H9 (cell line): ENCODE data around the gene SLC2A4. TPM values are rescaled to one million over a fixed set of nuclear protein-coding genes. Genes with fewer than 3 reads are reported as not detected.

Experiments
- DNase-seq: peaks from one replicate; pipeline ENCODE4 v3.0.0-alpha.2; 2017
- H2AFZ ChIP-seq: one replicate; pipeline ENCODE4 v1.6.1; 2013; ENCODE audit warnings: mild to moderate bottlenecking, low read length, control low read depth, moderate library complexity
- H2AK5ac ChIP-seq: 2 replicates; pipeline ENCODE4 v1.6.1; 2013; ENCODE audit warnings: low read length, control low read depth, mixed read lengths; ENCODE audit not compliant: insufficient read length
- H2BK120ac ChIP-seq: one replicate; pipeline ENCODE4 v1.6.1; 2013; ENCODE audit warnings: low read depth, mild to moderate bottlenecking, low read length, control low read depth, inconsistent platforms; ENCODE audit not compliant: poor library complexity, severe bottlenecking
- H2BK12ac ChIP-seq: 2 replicates; pipeline ENCODE4 v1.6.1; 2013; ENCODE audit warnings: low read length, control low read depth, mixed read lengths, low read depth; ENCODE audit not compliant: insufficient read length
- H2BK15ac ChIP-seq: 2 replicates; pipeline ENCODE4 v1.6.1; 2013; ENCODE audit warnings: low read depth, low read length, control low read depth
- H2BK20ac ChIP-seq: one replicate; pipeline ENCODE4 v1.6.1; 2013; ENCODE audit warnings: low read depth, mild to moderate bottlenecking, low read length, control low read depth, inconsistent platforms; ENCODE audit not compliant: poor library complexity, severe bottlenecking
- H2BK5ac ChIP-seq: 2 replicates; pipeline ENCODE4 v1.6.1; 2013; ENCODE audit warnings: low read length, control low read depth, mixed read lengths; ENCODE audit not compliant: insufficient read length
- H3K14ac ChIP-seq: 2 replicates; pipeline ENCODE4 v1.6.1; 2013; ENCODE audit warnings: low read length, control low read depth; ENCODE audit not compliant: insufficient read depth
- H3K18ac ChIP-seq: 2 replicates; pipeline ENCODE4 v1.6.1; 2013; ENCODE audit warnings: low read depth, mild to moderate bottlenecking, mixed read lengths, low read length, control low read depth; ENCODE audit not compliant: insufficient read length
- H3K23ac ChIP-seq: 2 replicates; pipeline ENCODE4 v1.6.1; 2013; ENCODE audit warnings: low read length, control low read depth, mixed read lengths, low read depth; ENCODE audit not compliant: insufficient read length
- H3K23me2 ChIP-seq: 2 replicates; pipeline ENCODE4 v1.6.1; 2013; ENCODE audit warnings: low read depth, mild to moderate bottlenecking, mixed read lengths, low read length, control low read depth; ENCODE audit not compliant: insufficient read length, poor library complexity, severe bottlenecking
- H3K27ac ChIP-seq: 2 replicates; pipeline ENCODE4 v1.5.1; 2013; ENCODE audit warnings: low read length, control low read depth, mixed read lengths, low read depth; ENCODE audit not compliant: insufficient read length
- H3K27me3 ChIP-seq: 2 replicates; pipeline ENCODE4 v1.6.1; 2013; ENCODE audit warnings: low read length, control low read depth, inconsistent platforms; ENCODE audit not compliant: insufficient read depth
- H3K4ac ChIP-seq: 2 replicates; pipeline ENCODE4 v1.6.1; 2013; ENCODE audit warnings: low read depth, mild to moderate bottlenecking, control low read depth, inconsistent platforms, low read length, moderate library complexity
- H3K4me1 ChIP-seq: 2 replicates; pipeline ENCODE4 v1.6.1; 2013; ENCODE audit warnings: low read length, control low read depth, inconsistent platforms; ENCODE audit not compliant: insufficient read depth
- H3K4me2 ChIP-seq: 2 replicates; pipeline ENCODE4 v1.6.1; 2013; ENCODE audit warnings: low read length, control low read depth, mixed read lengths; ENCODE audit not compliant: insufficient read length, insufficient read depth
- H3K56ac ChIP-seq: 2 replicates; pipeline ENCODE4 v1.6.1; 2013; ENCODE audit warnings: low read depth, mild to moderate bottlenecking, mixed read lengths, low read length, control low read depth; ENCODE audit not compliant: insufficient read length
- H3K79me1 ChIP-seq: 2 replicates; pipeline ENCODE4 v1.6.1; 2013; ENCODE audit warnings: low read depth, mild to moderate bottlenecking, moderate library complexity, low read length, control low read depth, inconsistent platforms; ENCODE audit not compliant: insufficient read depth, poor library complexity, severe bottlenecking
- H3K79me2 ChIP-seq: 2 replicates; pipeline ENCODE4 v1.6.1; 2013; ENCODE audit warnings: low read length, control low read depth, inconsistent platforms; ENCODE audit not compliant: insufficient read depth
- H3K9ac ChIP-seq: 2 replicates; pipeline ENCODE4 v1.6.1; 2013; ENCODE audit warnings: low read length, control low read depth, mixed read lengths; ENCODE audit not compliant: insufficient read length; ENCODE audit errors: extremely low read depth
- H3K9me3 ChIP-seq: one replicate; pipeline ENCODE4 v1.6.1; 2013; ENCODE audit warnings: low read depth, low read length, inconsistent platforms; ENCODE audit not compliant: control insufficient read depth
- H3T11ph ChIP-seq: one replicate; pipeline ENCODE4 v1.6.1; 2013; ENCODE audit warnings: mild to moderate bottlenecking, low read length, control low read depth, inconsistent platforms
- H4K20me1 ChIP-seq: one replicate; pipeline ENCODE4 v1.6.1; 2013; ENCODE audit not compliant: control insufficient read depth, insufficient read length, insufficient read depth
- H4K5ac ChIP-seq: 2 replicates; pipeline ENCODE4 v1.6.1; 2013; ENCODE audit warnings: low read depth, mild to moderate bottlenecking, mixed read lengths, low read length, control low read depth; ENCODE audit not compliant: insufficient read length
- H4K8ac ChIP-seq: replicated peaks from 2 replicates; pipeline ENCODE4 v1.6.1; 2013; ENCODE audit warnings: low read length, control low read depth, mixed read lengths, low read depth; ENCODE audit not compliant: insufficient read length
- H4K91ac ChIP-seq: 2 replicates; pipeline ENCODE4 v1.6.1; 2013; ENCODE audit warnings: low read depth, mild to moderate bottlenecking, moderate library complexity, mixed read lengths, low read length, control low read depth; ENCODE audit not compliant: insufficient read length
- H3K27ac Mint-ChIP-seq, 3 experiments: 2 replicates in 2 of 3; 3 replicates in 1 of 3; pipeline ENCODE4 v1.8.0; 2020 to 2021; ENCODE audit warnings: mixed read lengths in 3 of 3, mild to moderate bottlenecking in 1 of 3, moderate library complexity in 1 of 3
- H3K27me3 Mint-ChIP-seq: 2 replicates; pipeline ENCODE4 v1.8.0; 2021; ENCODE audit warnings: low read depth, mild to moderate bottlenecking, moderate library complexity, mixed read lengths
- H3K36me3 Mint-ChIP-seq, 3 experiments: 2 replicates in 2 of 3; 3 replicates in 1 of 3; pipeline ENCODE4 v1.8.0; 2020 to 2021; ENCODE audit warnings: low read depth in 3 of 3, mixed read lengths in 3 of 3; ENCODE audit not compliant: insufficient read depth in 1 of 3
- H3K4me1 Mint-ChIP-seq, 2 experiments: 2 replicates each; pipeline ENCODE4 v1.8.0; 2020; ENCODE audit warnings: mixed read lengths in 2 of 2
- H3K4me3 Mint-ChIP-seq, 2 experiments: 2 replicates in 1 of 2; 3 replicates in 1 of 2; pipeline ENCODE4 v1.8.0; 2020 to 2021; ENCODE audit warnings: mild to moderate bottlenecking in 2 of 2, mixed read lengths in 2 of 2, moderate library complexity in 1 of 2
- H3K9me3 Mint-ChIP-seq, 2 experiments: 2 replicates in 1 of 2; 3 replicates in 1 of 2; pipeline ENCODE4 v1.8.0; 2020; ENCODE audit warnings: mild to moderate bottlenecking in 2 of 2, mixed read lengths in 2 of 2, moderate library complexity in 1 of 2
- WGBS: extraction: QIAGEN DNeasy Blood & Tissue Kit; methylation state at CpG from one replicate; pipeline ENCODE4 v1.1.7; 2013; ENCODE audit warnings: missing lambda C conversion rate, low lambda C conversion rate, mixed read lengths; ENCODE audit not compliant: insufficient read length; ENCODE audit errors: extremely low coverage; 5-methylcytosine and 5-hydroxymethylcytosine counted together
- total RNA-seq: library from RNA; stranded (reverse); gene quantifications from 2 replicates; pipeline ENCODE4 v1.2.1, GENCODE V29; 2021
- TF ChIP-seq, protein P1 (sequence below): fragments of 200-600 bp; sonication (generic); conservative IDR thresholded peaks from 3 replicates; pipeline ENCODE4 v1.8.0; 2021; ENCODE audit warnings: antibody characterized with exemption, mild to moderate bottlenecking

The SLC2A4 gene
- total RNA-seq, 1 experiment from 2014 or later: 4.4 TPM

DNA sequence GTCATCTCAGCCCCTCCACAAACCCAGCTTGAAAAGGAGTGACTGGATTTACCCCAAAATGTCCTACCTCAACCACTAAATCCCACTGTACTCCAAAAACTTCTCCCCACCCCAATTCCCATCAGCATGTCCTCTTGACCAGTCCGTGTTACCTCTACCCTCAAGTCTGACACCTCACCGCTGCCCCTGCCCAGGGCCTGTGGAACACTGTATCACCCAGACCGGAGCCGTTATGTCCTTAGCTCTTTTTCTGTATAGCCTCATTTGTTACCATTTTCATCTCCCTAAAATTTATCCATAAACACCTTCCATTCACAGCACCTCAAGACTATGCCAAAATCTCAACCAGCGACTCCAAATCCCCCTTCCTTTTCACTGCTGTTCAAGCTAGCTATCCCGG, 44.7 kb upstream of the SLC2A4 start:
- Histone ChIP-seq H2BK5ac (no peak overlapping the region), H2BK12ac (no peak overlapping the region), H4K91ac (no peak overlapping the region), H3K27ac (no peak overlapping the region), H3K79me2 (peaks cover 22% of the 10 kb centered on the region; the same call in 1 of the 2 replicates), H3T11ph (no peak overlapping the region), H3K23ac (no peak overlapping the region), H2BK20ac (no peak overlapping the region), H3K9me3 (no peaks in the 10 kb centered on the region), H3K18ac (no peak overlapping the region), H3K4me1 (no peaks in the 10 kb centered on the region), H3K56ac (no peak overlapping the region), H2BK120ac (no peak overlapping the region), H3K4ac (no peak overlapping the region), H2BK15ac (no peak overlapping the region), H4K8ac (no peak overlapping the region), H3K4me2 (no peak overlapping the region), H2AFZ (no peak overlapping the region), H4K5ac (no peak overlapping the region), H4K20me1 (no peaks in the 10 kb centered on the region), H3K27me3 (no peaks in the 10 kb centered on the region), H2AK5ac (no peak overlapping the region), H3K23me2 (peaks cover 9% of the 10 kb centered on the region), H3K14ac (no peak overlapping the region), H3K9ac (no peak overlapping the region), H3K79me1 (peaks cover 17% of the 10 kb centered on the region)
- Mint-ChIP-seq H3K4me3 (peak overlapping the region; percentile 95 to 97), H3K36me3 (peaks cover 36 to 64% (median 51%) of the 10 kb centered on the region in 3 experiments), H3K9me3 (peaks cover 0 to 2% of the 10 kb centered on the region in 2 experiments; a peak in 1 of 5 replicates), H3K27ac (peak overlapping the region; percentile 30 to 76 (median 68); a peak in 5 of 7 replicates), H3K4me1 (peaks cover 48 to 59% of the 10 kb centered on the region in 2 experiments), H3K27me3 (no peaks in the 10 kb centered on the region; the same call in 1 of the 2 replicates)
- WGBS: 100% methylated on average over 1 of the region's 6 CpGs
- TF ChIP-seq, protein P1, sequence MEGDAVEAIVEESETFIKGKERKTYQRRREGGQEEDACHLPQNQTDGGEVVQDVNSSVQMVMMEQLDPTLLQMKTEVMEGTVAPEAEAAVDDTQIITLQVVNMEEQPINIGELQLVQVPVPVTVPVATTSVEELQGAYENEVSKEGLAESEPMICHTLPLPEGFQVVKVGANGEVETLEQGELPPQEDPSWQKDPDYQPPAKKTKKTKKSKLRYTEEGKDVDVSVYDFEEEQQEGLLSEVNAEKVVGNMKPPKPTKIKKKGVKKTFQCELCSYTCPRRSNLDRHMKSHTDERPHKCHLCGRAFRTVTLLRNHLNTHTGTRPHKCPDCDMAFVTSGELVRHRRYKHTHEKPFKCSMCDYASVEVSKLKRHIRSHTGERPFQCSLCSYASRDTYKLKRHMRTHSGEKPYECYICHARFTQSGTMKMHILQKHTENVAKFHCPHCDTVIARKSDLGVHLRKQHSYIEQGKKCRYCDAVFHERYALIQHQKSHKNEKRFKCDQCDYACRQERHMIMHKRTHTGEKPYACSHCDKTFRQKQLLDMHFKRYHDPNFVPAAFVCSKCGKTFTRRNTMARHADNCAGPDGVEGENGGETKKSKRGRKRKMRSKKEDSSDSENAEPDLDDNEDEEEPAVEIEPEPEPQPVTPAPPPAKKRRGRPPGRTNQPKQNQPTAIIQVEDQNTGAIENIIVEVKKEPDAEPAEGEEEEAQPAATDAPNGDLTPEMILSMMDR: no peak
- no peak for DNase-seq
